HepG2 (cell line): ENCODE data around the gene ANK3. TPM values are rescaled to one million over a fixed set of nuclear protein-coding genes. Genes with fewer than 3 reads are reported as not detected.

Experiments used
- ATAC-seq: fragments of 200-7000 bp; cut with Tn5 transposase; 3 replicates; pipeline ENCODE4 v1.9.1; 2020; ENCODE audit warnings: mild to moderate bottlenecking, moderate library complexity
- BruUV-seq: library from RNA; stranded (reverse); fragments of 400-500 nt; replicated peaks from 2 replicates; lab custom pipeline; 2021; lab: Mats Ljungman, UMichigan
- CTCF ChIA-PET: fragments of 300-600 bp; formaldehyde crosslinking; extraction: SDS; loops from one replicate; lab custom pipeline; 2021; ENCODE audit warnings: low total read pairs, inconsistent platforms, low intra/inter-chr PET ratio; lab: Yijun Ruan, JAX
- POLR2A ChIA-PET: fragments of 350-600 bp; sonication (Branson Sonifier 250); formaldehyde crosslinking; loops from one replicate; lab custom pipeline; 2020; ENCODE audit warnings: antibody characterized with exemption, inconsistent platforms; lab: Yijun Ruan, JAX
- DNase-seq: peaks from one replicate; pipeline ENCODE4 v3.0.0-alpha.2; 2015; ENCODE audit warnings: low spot score
- FAIRE-seq: peaks from 3 replicates; lab custom pipeline; 2011; peaks lifted over from hg19 to GRCh38; lab: Jason Lieb, UNC
- H2AFZ ChIP-seq: one replicate; pipeline ENCODE4 v1.6.1; 2011; ENCODE audit warnings: low read length, inconsistent platforms
- H3K27ac ChIP-seq: fragments of 300-600 bp; 3 replicates; pipeline ENCODE4 v1.8.0; 2011; ENCODE audit warnings: mixed run types, mild to moderate bottlenecking, mixed read lengths, low read length, inconsistent platforms; ENCODE audit not compliant: insufficient read depth; ENCODE audit errors: extremely low read length
- H3K27me3 ChIP-seq, 2 experiments: fragments of 200-600 bp in 1 of 2; 2 replicates in 1 of 2; 3 replicates in 1 of 2; pipeline versions ENCODE4 v1.6.0 to v1.8.0; 2011; ENCODE audit warnings: low read length in 2 of 2, mild to moderate bottlenecking in 2 of 2, moderate library complexity in 2 of 2, inconsistent platforms in 1 of 2; ENCODE audit not compliant: insufficient read depth in 2 of 2, control insufficient read depth in 1 of 2
- H3K36me3 ChIP-seq, 2 experiments: fragments of 200-600 bp in 1 of 2; replicated peaks in 1 of 2; 2 replicates in 1 of 2; 3 replicates in 1 of 2; pipeline versions ENCODE4 v1.5.1 to v1.8.0; 2011; ENCODE audit warnings: low read length in 2 of 2, inconsistent platforms in 1 of 2; ENCODE audit not compliant: insufficient read depth in 2 of 2, control insufficient read depth in 1 of 2
- H3K4me1 ChIP-seq: 2 replicates; pipeline ENCODE4 v1.5.1; 2012; ENCODE audit warnings: low read length, inconsistent platforms; ENCODE audit not compliant: insufficient read depth
- H3K4me2 ChIP-seq: 2 replicates; pipeline ENCODE4 v1.6.0; 2011; ENCODE audit warnings: low read depth, low read length, inconsistent platforms
- H3K4me3 ChIP-seq, 3 experiments: fragments of 200-600 bp in 1 of 3; sonication (generic), shearing (Covaris generic) in 1 of 3; replicated peaks in 1 of 3; 2 replicates each; pipeline ENCODE4 v1.5.1; 2011 to 2016; ENCODE audit warnings: low read length in 3 of 3, inconsistent platforms in 2 of 3, low read depth in 2 of 3, mild to moderate bottlenecking in 2 of 3, control low read depth in 1 of 3, mixed read lengths in 1 of 3; ENCODE audit not compliant: insufficient read depth in 1 of 3
- H3K79me2 ChIP-seq: one replicate; pipeline ENCODE4 v1.6.1; 2011; ENCODE audit warnings: low read length, inconsistent platforms; ENCODE audit not compliant: insufficient read depth
- H3K9ac ChIP-seq: 2 replicates; pipeline ENCODE4 v1.6.0; 2011; ENCODE audit warnings: mild to moderate bottlenecking, low read depth, low read length, inconsistent platforms; ENCODE audit not compliant: insufficient read depth
- H3K9me3 ChIP-seq: 2 replicates; pipeline ENCODE4 v1.5.1; 2012; ENCODE audit warnings: mild to moderate bottlenecking, low read length
- H4K20me1 ChIP-seq: 2 replicates; pipeline ENCODE4 v1.6.0; 2011; ENCODE audit warnings: inconsistent platforms, mild to moderate bottlenecking, low read length, moderate library complexity; ENCODE audit not compliant: insufficient read depth
- HNF1A ChIP-seq, 2 experiments: sonication (generic) in 1 of 2; formaldehyde crosslinking in 1 of 2; IDR thresholded peaks; 2 replicates each; pipeline versions ENCODE4 v1.4.0 to v1.6.1; 2016 to 2020; ENCODE audit warnings: borderline replicate concordance in 1 of 2, low read depth in 1 of 2, mild to moderate bottlenecking in 1 of 2, missing genetic modification reagents in 1 of 2
- PRDM4 ChIP-seq: sonication (generic); formaldehyde crosslinking; IDR thresholded peaks from 2 replicates; pipeline ENCODE4 v1.9.0; 2021; ENCODE audit warnings: missing genetic modification reagents, borderline replicate concordance
- ZBTB43 ChIP-seq: sonication (generic); formaldehyde crosslinking; conservative IDR thresholded peaks from 2 replicates; pipeline ENCODE4 v1.4.0; 2020; ENCODE audit warnings: missing genetic modification reagents
- ZNF18 ChIP-seq: sonication (generic); formaldehyde crosslinking; IDR thresholded peaks from 2 replicates; pipeline ENCODE4 v1.8.0; 2022; ENCODE audit warnings: mild to moderate bottlenecking, missing genetic modification reagents; ENCODE audit not compliant: insufficient replicate concordance
- ZNF615 ChIP-seq: sonication (generic); formaldehyde crosslinking; IDR thresholded peaks from 2 replicates; pipeline ENCODE4 v1.5.0; 2020; ENCODE audit warnings: mild to moderate bottlenecking, missing genetic modification reagents, borderline replicate concordance
- WGBS: methylation state at CpG from one replicate; pipeline ENCODE4 v1.1.6; 2017; ENCODE audit warnings: low lambda C conversion rate; 5-methylcytosine and 5-hydroxymethylcytosine counted together
- in situ Hi-C: cut with HindIII; loops from 2 replicates; pipeline ENCODE4 v1.10.0; 2017; ENCODE audit warnings: low pct_unique_long_range_greater_than_20kb; ENCODE audit not compliant: extremely low pct_ligation_motif_present
- intact Hi-C: fragments of 100-400 bp; cut with micrococcal nuclease; formaldehyde crosslinking; loops from one replicate; pipeline ENCODE4 v1.10.0; 2022; ENCODE audit not compliant: unreplicated experiment
- polyA plus RNA-seq, 8 experiments: library from polyadenylated mRNA; depleted of rRNA in 3 of 8; stranded (reverse) in 7 of 8; unstranded in 1 of 8; fragments of >200 nt; fragmentation: Illumina TruSeq in 4 of 8; extraction: Trizol in 4 of 8; gene quantifications; 2 replicates each; pipeline versions ENCODE4 v1.2.1 to v1.2.3, GENCODE V29; 2011 to 2016; ENCODE audit warnings: low read depth in 4 of 8, missing spikeins in 1 of 8, mixed read lengths in 1 of 8; ENCODE audit not compliant: insufficient read depth in 1 of 8
- total RNA-seq, 5 experiments: library from RNA; depleted of rRNA; stranded (reverse); fragments of >200 nt; fragmentation: Illumina TruSeq; extraction: Trizol; gene quantifications; 2 replicates each; pipeline ENCODE4 v1.2.3, GENCODE V29; 2016; ENCODE audit warnings: low read depth in 1 of 5

Gene ANK3
- total and polyA plus RNA-seq, 2 of the 13 experiments (the other 11 are each of a cell fraction or from before 2014, with no cell fraction given): not detected

- TF ChIP-seq PRDM4 (CRISPR knock-in tag) (no peak), ZNF18 (no peak)
Measured at GRCh38 chr10:60334991-60335390, 54.7 kb downstream of the ANK3 start (continued).

- in situ Hi-C loops: no loop called here
- no peak for ATAC-seq
- no peaks in the 10 kb centered on the region for H4K20me1 ChIP-seq
- intact Hi-C loops: no loop called here
- ChIA-PET POLR2A (no interaction called here), CTCF (no interaction called here)
- no peak overlapping the region for H3K27ac ChIP-seq
- H3K36me3 ChIP-seq: no peaks in the 10 kb centered on the region
- no peak overlapping the region for H2AFZ ChIP-seq
- FAIRE-seq: no peak
- WGBS: 15% methylated on average over 2 of the region's 2 CpGs
- H3K27me3 ChIP-seq: no peaks in the 10 kb centered on the region
- H3K79me2 ChIP-seq: no peaks in the 10 kb centered on the region
- TF ChIP-seq ZNF615 (CRISPR knock-in tag): no peak
- no peak for TF ChIP-seq ZBTB43 (CRISPR knock-in tag)
- no peak for TF ChIP-seq HNF1A (IDR thresholded peaks at IDR 0.05; ENCODE audit: low read depth)
- TF ChIP-seq HNF1A (CRISPR knock-in tag; IDR thresholded peaks at IDR 0.05; ENCODE audit: borderline replicate concordance): no peak
- H3K4me2 ChIP-seq: no peak overlapping the region
- H3K4me3 ChIP-seq: no peak overlapping the region
- H3K9me3 ChIP-seq: no peaks in the 10 kb centered on the region
- no peak for DNase-seq
- H3K9ac ChIP-seq: no peak overlapping the region
- BruUV-seq: no TSS peak
- H3K4me1 ChIP-seq: no peaks in the 10 kb centered on the region
Measured at GRCh38 chr10:60332371-60332770, 57.3 kb downstream of the ANK3 start.
